ENCODE results near the gene CSH2. TPM values are rescaled to one million over a fixed set of nuclear protein-coding genes. Genes with fewer than 3 reads are reported as not detected.
A peak's percentile ranks its signal among the peaks of the same experiment; 100 is the strongest.

The CSH2 gene
- total and polyA plus RNA-seq, 2 of the 13 experiments (the other 11 are each of a cell fraction or from before 2014, with no cell fraction given): not detected

- TF ChIP-seq PRDM10 (CRISPR knock-in tag; IDR thresholded peaks at IDR 0.05; ENCODE audit: low read depth) (no peak; the same call in 1 of the 2 replicates), EEA1 (CRISPR knock-in tag; IDR thresholded peaks at IDR 0.05; ENCODE audit: borderline replicate concordance) (peak; percentile 57; the same call in 1 of the 2 replicates), ZNF788 (CRISPR knock-in tag; IDR thresholded peaks at IDR 0.05; ENCODE audit: borderline replicate concordance) (peak; percentile 72; the same call in 1 of the 2 replicates), PAX8 (CRISPR knock-in tag; IDR thresholded peaks at IDR 0.05; ENCODE audit: borderline replicate concordance) (peak; percentile 85; the same call in 1 of the 2 replicates), ZSCAN20 (CRISPR knock-in tag; IDR thresholded peaks at IDR 0.05; ENCODE audit: borderline replicate concordance) (0 out of 2 replicates have a peak, but pooled peaks have one; percentile 93), NKX3-1 (CRISPR knock-in tag; IDR thresholded peaks at IDR 0.05) (peak; percentile 80; the same call in 1 of the 2 replicates), ZKSCAN5 (CRISPR knock-in tag; IDR thresholded peaks at IDR 0.05) (peak; percentile 78; the same call in 1 of the 2 replicates), ZNF879 (CRISPR knock-in tag; IDR thresholded peaks at IDR 0.05) (no peak), MTF1 (CRISPR knock-in tag; IDR thresholded peaks at IDR 0.05) (no peak), MTERF4 (CRISPR knock-in tag; IDR thresholded peaks at IDR 0.05) (peak; percentile 96), ZNF605 (CRISPR knock-in tag; IDR thresholded peaks at IDR 0.05) (peak; percentile 90), PLRG1 (conservative IDR thresholded peaks at IDR 0.05) (no peak)
- TF ChIP-seq, protein P1, sequence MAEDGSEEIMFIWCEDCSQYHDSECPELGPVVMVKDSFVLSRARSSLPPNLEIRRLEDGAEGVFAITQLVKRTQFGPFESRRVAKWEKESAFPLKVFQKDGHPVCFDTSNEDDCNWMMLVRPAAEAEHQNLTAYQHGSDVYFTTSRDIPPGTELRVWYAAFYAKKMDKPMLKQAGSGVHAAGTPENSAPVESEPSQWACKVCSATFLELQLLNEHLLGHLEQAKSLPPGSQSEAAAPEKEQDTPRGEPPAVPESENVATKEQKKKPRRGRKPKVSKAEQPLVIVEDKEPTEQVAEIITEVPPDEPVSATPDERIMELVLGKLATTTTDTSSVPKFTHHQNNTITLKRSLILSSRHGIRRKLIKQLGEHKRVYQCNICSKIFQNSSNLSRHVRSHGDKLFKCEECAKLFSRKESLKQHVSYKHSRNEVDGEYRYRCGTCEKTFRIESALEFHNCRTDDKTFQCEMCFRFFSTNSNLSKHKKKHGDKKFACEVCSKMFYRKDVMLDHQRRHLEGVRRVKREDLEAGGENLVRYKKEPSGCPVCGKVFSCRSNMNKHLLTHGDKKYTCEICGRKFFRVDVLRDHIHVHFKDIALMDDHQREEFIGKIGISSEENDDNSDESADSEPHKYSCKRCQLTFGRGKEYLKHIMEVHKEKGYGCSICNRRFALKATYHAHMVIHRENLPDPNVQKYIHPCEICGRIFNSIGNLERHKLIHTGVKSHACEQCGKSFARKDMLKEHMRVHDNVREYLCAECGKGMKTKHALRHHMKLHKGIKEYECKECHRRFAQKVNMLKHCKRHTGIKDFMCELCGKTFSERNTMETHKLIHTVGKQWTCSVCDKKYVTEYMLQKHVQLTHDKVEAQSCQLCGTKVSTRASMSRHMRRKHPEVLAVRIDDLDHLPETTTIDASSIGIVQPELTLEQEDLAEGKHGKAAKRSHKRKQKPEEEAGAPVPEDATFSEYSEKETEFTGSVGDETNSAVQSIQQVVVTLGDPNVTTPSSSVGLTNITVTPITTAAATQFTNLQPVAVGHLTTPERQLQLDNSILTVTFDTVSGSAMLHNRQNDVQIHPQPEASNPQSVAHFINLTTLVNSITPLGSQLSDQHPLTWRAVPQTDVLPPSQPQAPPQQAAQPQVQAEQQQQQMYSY (CRISPR knock-in tag; IDR thresholded peaks at IDR 0.05): peak; percentile 89
- TF ChIP-seq, protein P2, sequence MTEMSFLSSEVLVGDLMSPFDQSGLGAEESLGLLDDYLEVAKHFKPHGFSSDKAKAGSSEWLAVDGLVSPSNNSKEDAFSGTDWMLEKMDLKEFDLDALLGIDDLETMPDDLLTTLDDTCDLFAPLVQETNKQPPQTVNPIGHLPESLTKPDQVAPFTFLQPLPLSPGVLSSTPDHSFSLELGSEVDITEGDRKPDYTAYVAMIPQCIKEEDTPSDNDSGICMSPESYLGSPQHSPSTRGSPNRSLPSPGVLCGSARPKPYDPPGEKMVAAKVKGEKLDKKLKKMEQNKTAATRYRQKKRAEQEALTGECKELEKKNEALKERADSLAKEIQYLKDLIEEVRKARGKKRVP (CRISPR knock-in tag; IDR thresholded peaks at IDR 0.05): no peak; a peak in 1 of 4 replicates
- TF ChIP-seq, protein P3, sequence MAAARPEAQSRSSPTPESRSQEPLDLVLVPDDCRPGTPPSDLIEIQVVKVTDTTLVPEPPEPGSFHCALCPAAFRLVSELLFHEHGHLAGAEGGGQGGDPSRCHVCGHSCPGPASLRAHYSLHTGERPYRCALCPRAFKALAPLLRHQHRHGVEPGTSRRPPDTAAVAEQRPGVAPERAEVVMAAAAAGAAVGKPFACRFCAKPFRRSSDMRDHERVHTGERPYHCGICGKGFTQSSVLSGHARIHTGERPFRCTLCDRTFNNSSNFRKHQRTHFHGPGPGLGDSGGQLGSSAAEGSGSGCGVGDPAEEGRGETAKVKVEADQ (CRISPR knock-in tag; IDR thresholded peaks at IDR 0.05; ENCODE audit: borderline replicate concordance): peak; percentile 87
Measured at GRCh38 chr17:63827002-63827800, 46.3 kb downstream of the CSH2 start, which contains the start of the genes FTSJ3 and PSMC5 (continued).
